ENCODE results near the gene MMP25. TPM values are rescaled to one million over a fixed set of nuclear protein-coding genes. Genes with fewer than 3 reads are reported as not detected.

Gene MMP25
- total and polyA plus RNA-seq, 2 experiments from 2014 or later, result 0.16 TPM; not detected in 1

GRCh38 chr16:3085868-3086595, 39.7 kb downstream of the MMP25 start:
- Histone ChIP-seq H3K9me2 (ENCODE audit: insufficient read depth) (no peaks in the 10 kb centered on the region), H4K20me1 (ENCODE audit: insufficient read depth) (no peaks in the 10 kb centered on the region), H3K4me1 (ENCODE audit: insufficient read depth) (no peaks in the 10 kb centered on the region), H2AFZ (no peak overlapping the region), H3K27me3 (replicated peaks; ENCODE audit: insufficient read depth) (peaks cover 2% of the 10 kb centered on the region; the same call in 1 of the 2 replicates), H3K9ac (no peak overlapping the region), H3K79me2 (ENCODE audit: insufficient read depth) (no peaks in the 10 kb centered on the region), H3K9me3 (ENCODE audit: low read depth) (no peaks in the 10 kb centered on the region), H3K27ac (no peak overlapping the region), H3K36me3 (ENCODE audit: low read depth) (no peaks in the 10 kb centered on the region), H3F3A (ENCODE audit: insufficient read depth) (no peaks in the 10 kb centered on the region), H3K4me2 (ENCODE audit: unreplicated experiment) (no peak overlapping the region), H3K4me3 (no peak overlapping the region)
- WGBS, 2 experiments (ENCODE audit: low coverage in 1 of 2, low lambda C conversion rate in 2 of 2, missing lambda C conversion rate in 2 of 2), result 80 to 81% methylated on average over 16 to 17 of the region's 17 CpGs
- no peak for DNase-seq
- TF ChIP-seq EZH2phosphoT487 (IDR thresholded peaks at IDR 0.05; ENCODE audit: insufficient read depth, low read depth) (no peak), EZH2 (IDR thresholded peaks at IDR 0.05; ENCODE audit: insufficient read depth, poor library complexity, severe bottlenecking) (no peak)
- in situ Hi-C loops (cut with MboI), result no loop called here

GRCh38 chr16:3086596-3087242, 40.4 kb downstream of the MMP25 start:
- Histone ChIP-seq H3K27me3 (replicated peaks; ENCODE audit: insufficient read depth) (peaks cover 9% of the 10 kb centered on the region; the same call in 1 of the 2 replicates), H3K9ac (no peak overlapping the region), H2AFZ (no peak overlapping the region), H3K4me3 (no peak overlapping the region), H3K36me3 (ENCODE audit: low read depth) (no peaks in the 10 kb centered on the region), H4K20me1 (ENCODE audit: insufficient read depth) (no peaks in the 10 kb centered on the region), H3K9me2 (ENCODE audit: insufficient read depth) (no peaks in the 10 kb centered on the region), H3K27ac (no peak overlapping the region), H3K9me3 (ENCODE audit: low read depth) (no peaks in the 10 kb centered on the region), H3K79me2 (ENCODE audit: insufficient read depth) (no peaks in the 10 kb centered on the region), H3K4me1 (ENCODE audit: insufficient read depth) (no peaks in the 10 kb centered on the region), H3K4me2 (ENCODE audit: unreplicated experiment) (no peak overlapping the region), H3F3A (ENCODE audit: insufficient read depth) (no peaks in the 10 kb centered on the region)
- 76 to 80% methylated on average over 14 of the region's 14 CpGs for WGBS, 2 experiments (ENCODE audit: low coverage in 1 of 2, low lambda C conversion rate in 2 of 2, missing lambda C conversion rate in 2 of 2)
- in situ Hi-C loops (cut with MboI), result no loop called here
- no peak for DNase-seq
- TF ChIP-seq EZH2phosphoT487 (IDR thresholded peaks at IDR 0.05; ENCODE audit: insufficient read depth, low read depth), result no peak

GRCh38 chr16:3087243-3088235, 41.2 kb downstream of the MMP25 start:
- no peak overlapping the region for H3K4me2 ChIP-seq (ENCODE audit: unreplicated experiment)
- WGBS, 2 experiments (ENCODE audit: low coverage in 1 of 2, low lambda C conversion rate in 2 of 2, missing lambda C conversion rate in 2 of 2), result 59 to 62% methylated on average over 18 of the region's 18 CpGs
- H3K36me3 ChIP-seq (ENCODE audit: low read depth), result no peaks in the 10 kb centered on the region
- H2AFZ ChIP-seq, result no peak overlapping the region
- H3K9me2 ChIP-seq (ENCODE audit: insufficient read depth), result no peaks in the 10 kb centered on the region
- H3K79me2 ChIP-seq (ENCODE audit: insufficient read depth), result no peaks in the 10 kb centered on the region
- no peaks in the 10 kb centered on the region for H3K9me3 ChIP-seq (ENCODE audit: low read depth)
- H3K4me1 ChIP-seq (ENCODE audit: insufficient read depth), result no peaks in the 10 kb centered on the region
- TF ChIP-seq EZH2phosphoT487 (IDR thresholded peaks at IDR 0.05; ENCODE audit: insufficient read depth, low read depth) (no peak), EZH2 (IDR thresholded peaks at IDR 0.05; ENCODE audit: insufficient read depth, poor library complexity, severe bottlenecking) (no peak)
- no peak overlapping the region for H3K27ac ChIP-seq
- no peaks in the 10 kb centered on the region for H4K20me1 ChIP-seq (ENCODE audit: insufficient read depth)
- no peaks in the 10 kb centered on the region for H3F3A ChIP-seq (ENCODE audit: insufficient read depth)
- no peak overlapping the region for H3K9ac ChIP-seq
- peaks cover 14% of the 10 kb centered on the region; the same call in 1 of the 2 replicates for H3K27me3 ChIP-seq (replicated peaks; ENCODE audit: insufficient read depth)
- no peak for DNase-seq
- no peak overlapping the region for H3K4me3 ChIP-seq
- in situ Hi-C loops (cut with MboI), result no loop called here

GRCh38 chr16:3088450-3088849, 42.1 kb downstream of the MMP25 start:
- in situ Hi-C loops (cut with MboI), result no loop called here
- DNase-seq, result no peak
- Histone ChIP-seq H3K27me3 (replicated peaks; ENCODE audit: insufficient read depth) (peaks cover 14% of the 10 kb centered on the region; the same call in 1 of the 2 replicates), H3K4me1 (ENCODE audit: insufficient read depth) (no peaks in the 10 kb centered on the region), H3K4me2 (ENCODE audit: unreplicated experiment) (no peak overlapping the region), H3K79me2 (ENCODE audit: insufficient read depth) (no peaks in the 10 kb centered on the region), H3K9me2 (ENCODE audit: insufficient read depth) (no peaks in the 10 kb centered on the region), H2AFZ (no peak overlapping the region), H3K27ac (no peak overlapping the region), H4K20me1 (ENCODE audit: insufficient read depth) (no peaks in the 10 kb centered on the region), H3K4me3 (no peak overlapping the region), H3F3A (ENCODE audit: insufficient read depth) (no peaks in the 10 kb centered on the region), H3K36me3 (ENCODE audit: low read depth) (no peaks in the 10 kb centered on the region), H3K9ac (no peak overlapping the region), H3K9me3 (ENCODE audit: low read depth) (no peaks in the 10 kb centered on the region)
- no peak for TF ChIP-seq EZH2 (IDR thresholded peaks at IDR 0.05; ENCODE audit: insufficient read depth, poor library complexity, severe bottlenecking)
- no peak for TF ChIP-seq EZH2phosphoT487 (IDR thresholded peaks at IDR 0.05; ENCODE audit: insufficient read depth, low read depth)
- 58 to 61% methylated on average over 7 of the region's 7 CpGs for WGBS, 2 experiments (ENCODE audit: low coverage in 1 of 2, low lambda C conversion rate in 2 of 2, missing lambda C conversion rate in 2 of 2)

Measured in GM23248 (cell line).